ENCODE results near the gene FGD2.

DNA sequence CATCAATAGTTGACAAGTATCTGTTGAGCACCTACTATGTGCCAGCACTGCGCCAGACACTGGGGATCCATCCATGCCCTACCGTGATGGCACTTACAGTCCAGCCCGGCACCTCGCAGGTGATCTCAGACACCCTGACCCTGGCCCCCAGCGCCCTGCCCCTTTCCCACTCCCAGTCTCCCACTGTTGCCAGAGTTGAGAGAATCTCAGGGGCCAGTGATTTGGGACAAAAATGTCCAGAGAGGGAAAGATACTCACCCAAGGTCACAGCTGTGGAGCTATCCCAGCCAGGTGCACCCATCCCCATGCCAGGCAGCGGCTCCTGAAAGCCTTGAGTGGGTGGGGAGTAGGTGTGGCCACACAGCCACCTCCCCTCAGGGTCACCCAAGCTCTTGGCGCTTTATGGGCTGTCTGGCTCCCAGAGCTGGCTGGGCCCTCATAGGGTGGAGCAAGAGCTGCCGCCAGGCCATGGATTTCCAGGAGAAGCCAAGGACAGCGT, 47.6 kb upstream of the FGD2 start:
- TF ChIP-seq CTCF (IDR thresholded peaks at IDR 0.05) (no peak), POLR2A (IDR thresholded peaks at IDR 0.05) (no peak)
